ENCODE results near the gene ACE.

ACE gene

GRCh38 chr17:63476854-63477479, at the start of gene ACE:
TSS of gene ACE (plus strand) at chr17:63477061. CDS start at chr17:63477095, 34 bp downstream.
- DNase-seq, result peak; percentile 78 to 87

GRCh38 chr17:63429766-63430165, 47.1 kb upstream of the ACE start:
- no peak for DNase-seq

GRCh38 chr17:63430223-63430622, 46.6 kb upstream of the ACE start:
- no peak for DNase-seq

- no peak for DNase-seq
Measured at GRCh38 chr17:63431618-63431938, 45.3 kb upstream of the ACE start.

GRCh38 chr17:63431939-63432804, 44.7 kb upstream of the ACE start:
- no peak for DNase-seq

- no peak for DNase-seq
Measured at GRCh38 chr17:63433746-63434591, 42.9 kb upstream of the ACE start.

GRCh38 chr17:63434951-63435571, 41.8 kb upstream of the ACE start:
- DNase-seq, result peak in 1 of 2 experiments; percentile 27

GRCh38 chr17:63435681-63436522, 41.0 kb upstream of the ACE start:
- DNase-seq, result peak in 1 of 2 experiments; percentile 21

GRCh38 chr17:63436523-63437110, 40.2 kb upstream of the ACE start:
- DNase-seq, result no peak

- no peak for DNase-seq
Measured at GRCh38 chr17:63437287-63438091, 39.4 kb upstream of the ACE start.

- DNase-seq, result no peak
Measured at GRCh38 chr17:63438092-63439051, 38.5 kb upstream of the ACE start.

- DNase-seq, result no peak
Measured at GRCh38 chr17:63439687-63440086, 37.2 kb upstream of the ACE start.

- no peak for DNase-seq
Measured at GRCh38 chr17:63440127-63440769, 36.6 kb upstream of the ACE start.

- DNase-seq, result no peak
Measured at GRCh38 chr17:63440770-63441335, 36.0 kb upstream of the ACE start.

- no peak for DNase-seq
Measured at GRCh38 chr17:63441654-63442053, 35.2 kb upstream of the ACE start.

GRCh38 chr17:63442074-63442473, 34.8 kb upstream of the ACE start:
- no peak for DNase-seq

- peak in 1 of 2 experiments; percentile 15 for DNase-seq
Measured at GRCh38 chr17:63442549-63443035, 34.3 kb upstream of the ACE start.

GRCh38 chr17:63443053-63443452, 33.8 kb upstream of the ACE start:
- DNase-seq, result no peak

All from NCI-H2081 (cell line).